ENCODE data around the gene ZSCAN26. TPM values are rescaled to one million over a fixed set of nuclear protein-coding genes. Genes with fewer than 3 reads are reported as not detected.

Gene ZSCAN26
- total RNA-seq, 2 donors from 2014 or later, result 25.0 to 30.7 TPM

GRCh38 chr6:28250747-28251146, 16.2 kb upstream of the ZSCAN26 start:
- H3K36me3 ChIP-seq, result peaks cover 0 to 1% of the 10 kb centered on the region in 2 donors
- H3K27ac ChIP-seq, result no peak overlapping the region
- H3K4me1 ChIP-seq (replicated peaks), result no peaks in the 10 kb centered on the region
- 71% methylated on average over 2 of the region's 2 CpGs for WGBS
- no peaks in the 10 kb centered on the region for H3K27me3 ChIP-seq (replicated peaks; ENCODE audit: insufficient read depth)
- TF ChIP-seq CTCF (IDR thresholded peaks at IDR 0.05) (no peak), POLR2A (IDR thresholded peaks at IDR 0.05) (no peak), POLR2AphosphoS5 (IDR thresholded peaks at IDR 0.05) (no peak)
- H3K9me3 ChIP-seq, result no peaks in the 10 kb centered on the region
- intact Hi-C loops (cut with DNase I), result loop anchor here (10.0 kb wide), 1 partner anchor 116 kb away; no protein-coding TSS in a partner anchor
- H3K4me3 ChIP-seq, result peak overlapping the region in 1 of 2 donors; percentile 66
- no peak for DNase-seq (ENCODE audit: low spot score)

- H3K27me3 ChIP-seq (replicated peaks; ENCODE audit: insufficient read depth), result no peaks in the 10 kb centered on the region
- TF ChIP-seq CTCF (IDR thresholded peaks at IDR 0.05) (no peak), POLR2A (IDR thresholded peaks at IDR 0.05) (no peak), POLR2AphosphoS5 (IDR thresholded peaks at IDR 0.05) (no peak)
- H3K4me1 ChIP-seq (replicated peaks), result no peaks in the 10 kb centered on the region
- intact Hi-C loops (cut with DNase I), result loop anchor here (10.0 kb wide), 1 partner anchor 117 kb away; no protein-coding TSS in a partner anchor
- DNase-seq (ENCODE audit: low spot score), result no peak
- H3K27ac ChIP-seq, result peak overlapping the region; percentile 26 to 35
- WGBS, result 0% methylated on average over 19 of the region's 25 CpGs
- peak overlapping the region; percentile 66 to 67 for H3K4me3 ChIP-seq
- no peaks in the 10 kb centered on the region for H3K36me3 ChIP-seq
- H3K9me3 ChIP-seq, result no peaks in the 10 kb centered on the region
Observed at GRCh38 chr6:28251661-28252008, 15.3 kb upstream of the ZSCAN26 start.

- Histone ChIP-seq H3K4me3 (peak within 1 kb of the TSS; percentile 66 to 67), H3K4me1 (replicated peaks) (no peaks in the 10 kb centered on the region), H3K36me3 (no peaks in the 10 kb centered on the region), H3K9me3 (no peaks in the 10 kb centered on the region), H3K27me3 (replicated peaks; ENCODE audit: insufficient read depth) (no peaks in the 10 kb centered on the region), H3K27ac (peak within 1 kb of the TSS; percentile 26 to 35)
- intact Hi-C loops (cut with DNase I), result loop anchor here (10.0 kb wide), 1 partner anchor 117 kb away; no protein-coding TSS in a partner anchor
- DNase-seq (ENCODE audit: low spot score), result peak; percentile 66
- peak; percentile 83 for TF ChIP-seq POLR2AphosphoS5 (IDR thresholded peaks at IDR 0.05)
- TF ChIP-seq POLR2A (IDR thresholded peaks at IDR 0.05), result no peak
- TF ChIP-seq CTCF (IDR thresholded peaks at IDR 0.05), result no peak
- WGBS, result 8% methylated on average over 14 of the region's 14 CpGs
Observed at GRCh38 chr6:28252009-28252975, 14.7 kb upstream of the ZSCAN26 start, which contains the start of gene ZKSCAN4. Gene ZKSCAN4, minus strand, starts transcription at chr6:28252269. Its CDS starts 289 bp downstream, at chr6:28251980.

GRCh38 chr6:28254121-28254519, 12.8 kb upstream of the ZSCAN26 start:
- whole genome bisulfite sequencing, result 100% methylated on average over 1 of the region's 1 CpG
- Histone ChIP-seq H3K27ac (no peak overlapping the region), H3K4me1 (replicated peaks) (no peaks in the 10 kb centered on the region), H3K9me3 (no peaks in the 10 kb centered on the region), H3K4me3 (no peak overlapping the region), H3K36me3 (no peaks in the 10 kb centered on the region), H3K27me3 (replicated peaks; ENCODE audit: insufficient read depth) (no peaks in the 10 kb centered on the region)
- intact Hi-C loops (cut with DNase I), result loop anchor here (10.0 kb wide), 1 partner anchor 119 kb away; no protein-coding TSS in a partner anchor
- DNase-seq (ENCODE audit: low spot score), result no peak
- TF ChIP-seq CTCF (IDR thresholded peaks at IDR 0.05) (no peak), POLR2AphosphoS5 (IDR thresholded peaks at IDR 0.05) (no peak), POLR2A (IDR thresholded peaks at IDR 0.05) (no peak)
